ENCODE data around the gene UXS1. TPM values are rescaled to one million over a fixed set of nuclear protein-coding genes. Genes with fewer than 3 reads are reported as not detected.

Gene UXS1
- total RNA-seq, 2 donors from 2014 or later = 43.0 to 44.6 TPM

GRCh38 chr2:106165561-106165960 lies 28.5 kb downstream of the UXS1 start:
- TF ChIP-seq CTCF (conservative IDR thresholded peaks at IDR 0.05) = no peak
- H3K4me1 ChIP-seq (ENCODE audit: control insufficient read depth, insufficient read depth, low read length) = no peaks in the 10 kb centered on the region
- H3K27ac Mint-ChIP-seq = no peak overlapping the region

GRCh38 chr2:106165029-106165428 lies 29.1 kb downstream of the UXS1 start:
- Mint-ChIP-seq H3K4me3 (no peak overlapping the region), H3K27ac (no peak overlapping the region)
- H3K27ac ChIP-seq (ENCODE audit: low read depth, low read length) = no peak overlapping the region

More at GRCh38 chr2:106165561-106165960, 28.5 kb downstream of the UXS1 start:
- no peak for DNase-seq
- Histone ChIP-seq H3K36me3 (ENCODE audit: control insufficient read depth, insufficient read depth, low read length) (peaks cover 3% of the 10 kb centered on the region), H3K9ac (ENCODE audit: extremely low read depth, low read length, poor library complexity, severe bottlenecking) (no peak overlapping the region), H3K4me3 (ENCODE audit: low read length) (no peak overlapping the region), H3K27me3 (ENCODE audit: control insufficient read depth, insufficient read depth, low read length, poor library complexity, severe bottlenecking) (no peaks in the 10 kb centered on the region), H3K27ac (ENCODE audit: low read depth, low read length) (no peak overlapping the region), H3K9me3 (ENCODE audit: control insufficient read depth, low read length) (no peaks in the 10 kb centered on the region)
- no peaks in the 10 kb centered on the region for H3K27me3 Mint-ChIP-seq (ENCODE audit: insufficient read depth)
- H3K9me3 Mint-ChIP-seq = no peaks in the 10 kb centered on the region
- WGBS, 2 experiments (ENCODE audit: insufficient coverage in 1 of 2, insufficient read length in 1 of 2) = 40 to 44% methylated on average over 3 to 5 of the region's 6 CpGs
- H3K4me1 Mint-ChIP-seq = peaks cover 36% of the 10 kb centered on the region
- peaks cover 10% of the 10 kb centered on the region for H3K36me3 Mint-ChIP-seq (ENCODE audit: low read depth)
- no peak overlapping the region for H3K4me3 Mint-ChIP-seq

GRCh38 chr2:106163948-106164545 lies 30.1 kb downstream of the UXS1 start:
- H3K36me3 ChIP-seq (ENCODE audit: control insufficient read depth, insufficient read depth, low read length) = peaks cover 3% of the 10 kb centered on the region
- H3K27ac ChIP-seq (ENCODE audit: low read depth, low read length) = no peak overlapping the region
- no peak for DNase-seq
- no peaks in the 10 kb centered on the region for H3K9me3 Mint-ChIP-seq
- no peaks in the 10 kb centered on the region for H3K9me3 ChIP-seq (ENCODE audit: control insufficient read depth, low read length)
- no peak overlapping the region for H3K4me3 ChIP-seq (ENCODE audit: low read length)
- peaks cover 39% of the 10 kb centered on the region for H3K4me1 Mint-ChIP-seq
- H3K36me3 Mint-ChIP-seq (ENCODE audit: low read depth) = peaks cover 24% of the 10 kb centered on the region
- no peaks in the 10 kb centered on the region for H3K27me3 Mint-ChIP-seq (ENCODE audit: insufficient read depth)
- WGBS, 2 experiments (ENCODE audit: insufficient coverage in 1 of 2, insufficient read length in 1 of 2) = 77 to 94% methylated on average over 4 to 6 of the region's 6 CpGs
- TF ChIP-seq CTCF (conservative IDR thresholded peaks at IDR 0.05) = no peak
- no peaks in the 10 kb centered on the region for H3K4me1 ChIP-seq (ENCODE audit: control insufficient read depth, insufficient read depth, low read length)
- no peak overlapping the region for H3K4me3 Mint-ChIP-seq
- no peak overlapping the region for H3K9ac ChIP-seq (ENCODE audit: extremely low read depth, low read length, poor library complexity, severe bottlenecking)
- H3K27ac Mint-ChIP-seq = no peak overlapping the region
- no peaks in the 10 kb centered on the region for H3K27me3 ChIP-seq (ENCODE audit: control insufficient read depth, insufficient read depth, low read length, poor library complexity, severe bottlenecking)

More at GRCh38 chr2:106165029-106165428, 29.1 kb downstream of the UXS1 start:
- Histone ChIP-seq H3K4me3 (ENCODE audit: low read length) (no peak overlapping the region), H3K9ac (ENCODE audit: extremely low read depth, low read length, poor library complexity, severe bottlenecking) (no peak overlapping the region), H3K36me3 (ENCODE audit: control insufficient read depth, insufficient read depth, low read length) (peaks cover 3% of the 10 kb centered on the region), H3K27me3 (ENCODE audit: control insufficient read depth, insufficient read depth, low read length, poor library complexity, severe bottlenecking) (no peaks in the 10 kb centered on the region), H3K9me3 (ENCODE audit: control insufficient read depth, low read length) (no peaks in the 10 kb centered on the region), H3K4me1 (ENCODE audit: control insufficient read depth, insufficient read depth, low read length) (no peaks in the 10 kb centered on the region)
- peak; percentile 65 for DNase-seq
- no peaks in the 10 kb centered on the region for H3K27me3 Mint-ChIP-seq (ENCODE audit: insufficient read depth)
- peaks cover 36% of the 10 kb centered on the region for H3K4me1 Mint-ChIP-seq
- 60 to 65% methylated on average over 1 to 3 of the region's 3 CpGs for WGBS, 2 experiments (ENCODE audit: insufficient coverage in 1 of 2, insufficient read length in 1 of 2)
- no peaks in the 10 kb centered on the region for H3K9me3 Mint-ChIP-seq
- peak; percentile 63 for TF ChIP-seq CTCF (conservative IDR thresholded peaks at IDR 0.05)
- H3K36me3 Mint-ChIP-seq (ENCODE audit: low read depth) = peaks cover 16% of the 10 kb centered on the region

All from endodermal cell (in vitro differentiated cells).